Hepatocyte (in vitro differentiated cells): ENCODE data around the gene PKD1L1.

Experiments used
- EZH2 ChIP-seq: fragments of 200-600 bp; sonication (generic); IDR thresholded peaks from 2 replicates; pipeline ENCODE4 v1.6.1; 2016; ENCODE audit warnings: antibody characterized with exemption, mild to moderate bottlenecking, borderline replicate concordance
- TF ChIP-seq, protein P1 (sequence below): fragments of 200-600 bp; sonication (generic); IDR thresholded peaks from 2 replicates; pipeline ENCODE4 v1.5.1; 2016; ENCODE audit warnings: antibody characterized with exemption, mild to moderate bottlenecking; ENCODE audit not compliant: poor library complexity

DNA sequence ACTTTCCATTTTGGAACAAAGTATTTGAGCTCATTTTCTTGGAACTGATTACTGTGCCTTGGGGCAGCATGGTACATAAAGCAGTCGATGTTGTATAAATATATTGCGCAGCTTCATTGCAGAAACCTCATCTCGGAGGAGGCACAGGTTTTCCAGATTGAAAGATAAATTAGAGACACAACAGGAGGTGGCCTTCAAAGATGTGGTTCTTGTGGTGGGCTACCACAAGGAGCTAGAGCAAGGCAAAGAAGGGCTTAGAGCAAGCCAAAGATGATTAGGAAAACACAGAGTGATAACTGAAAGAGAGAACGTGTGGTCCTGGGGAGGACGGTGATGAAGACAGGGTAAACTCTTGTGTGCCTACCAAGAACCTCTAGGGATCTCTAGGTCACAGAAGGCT, 197.2 kb downstream of the PKD1L1 start:
- TF ChIP-seq, protein P1, sequence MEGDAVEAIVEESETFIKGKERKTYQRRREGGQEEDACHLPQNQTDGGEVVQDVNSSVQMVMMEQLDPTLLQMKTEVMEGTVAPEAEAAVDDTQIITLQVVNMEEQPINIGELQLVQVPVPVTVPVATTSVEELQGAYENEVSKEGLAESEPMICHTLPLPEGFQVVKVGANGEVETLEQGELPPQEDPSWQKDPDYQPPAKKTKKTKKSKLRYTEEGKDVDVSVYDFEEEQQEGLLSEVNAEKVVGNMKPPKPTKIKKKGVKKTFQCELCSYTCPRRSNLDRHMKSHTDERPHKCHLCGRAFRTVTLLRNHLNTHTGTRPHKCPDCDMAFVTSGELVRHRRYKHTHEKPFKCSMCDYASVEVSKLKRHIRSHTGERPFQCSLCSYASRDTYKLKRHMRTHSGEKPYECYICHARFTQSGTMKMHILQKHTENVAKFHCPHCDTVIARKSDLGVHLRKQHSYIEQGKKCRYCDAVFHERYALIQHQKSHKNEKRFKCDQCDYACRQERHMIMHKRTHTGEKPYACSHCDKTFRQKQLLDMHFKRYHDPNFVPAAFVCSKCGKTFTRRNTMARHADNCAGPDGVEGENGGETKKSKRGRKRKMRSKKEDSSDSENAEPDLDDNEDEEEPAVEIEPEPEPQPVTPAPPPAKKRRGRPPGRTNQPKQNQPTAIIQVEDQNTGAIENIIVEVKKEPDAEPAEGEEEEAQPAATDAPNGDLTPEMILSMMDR: no peak
- no peak for TF ChIP-seq EZH2
